ENCODE measurements around the gene ANO5. TPM values are rescaled to one million over a fixed set of nuclear protein-coding genes. Genes with fewer than 3 reads are reported as not detected.

Gene ANO5
- total RNA-seq: under 0.01 TPM in 2 replicates

GRCh38 chr11:22192642-22193347 lies at the start of gene ANO5:
ANO5 (plus strand) TSS chr11:22193085; CDS start chr11:22193493, 408 bp downstream.

Other genes starting within 250 kb of the ANO5 start
- not detected in 2 replicates for gene SLC17A6, start 145.3 kb downstream of the ANO5 start, total RNA-seq

All from epithelial cell of alveolus of lung (primary cell).